Measurements from ENCODE around the gene SERPINA1. TPM values are rescaled to one million over a fixed set of nuclear protein-coding genes. Genes with fewer than 3 reads are reported as not detected.

The SERPINA1 gene
- total RNA-seq, 1 donor from 2014 or later, result 3.7 TPM

- no peak overlapping the region for H3K9ac ChIP-seq (ENCODE audit: low read depth in 1 of 3, low read length in 3 of 3)
- peaks cover 0 to 3% (median 3%) of the 10 kb centered on the region in 3 donors for H3K4me1 ChIP-seq (ENCODE audit: control insufficient read depth in 3 of 3, insufficient read depth in 3 of 3, low read length in 3 of 3)
- no peaks in the 10 kb centered on the region for H3K9me3 ChIP-seq (ENCODE audit: control insufficient read depth in 3 of 3, low read length in 3 of 3)
- peaks cover 0 to 8% (median 0%) of the 10 kb centered on the region in 3 donors for H3K27me3 ChIP-seq (ENCODE audit: control insufficient read depth in 3 of 3, insufficient read depth in 3 of 3, low read length in 3 of 3)
- no peak overlapping the region for H3K4me3 ChIP-seq (ENCODE audit: low read length in 3 of 3)
- no peak overlapping the region for H3K27ac ChIP-seq (ENCODE audit: low read depth, low read length)
- H3K36me3 ChIP-seq (ENCODE audit: control insufficient read depth in 3 of 3, insufficient read depth in 3 of 3, low read length in 3 of 3), result no peaks in the 10 kb centered on the region
Observed at GRCh38 chr14:94385553-94386057, 2.8 kb downstream of the SERPINA1 start.

- H3K4me3 ChIP-seq (ENCODE audit: low read length in 3 of 3), result no peak overlapping the region
- H3K9me3 ChIP-seq (ENCODE audit: control insufficient read depth in 3 of 3, low read length in 3 of 3), result no peaks in the 10 kb centered on the region
- H3K9ac ChIP-seq (ENCODE audit: low read depth in 1 of 3, low read length in 3 of 3), result no peak overlapping the region
- peaks cover 0 to 3% (median 3%) of the 10 kb centered on the region in 3 donors for H3K4me1 ChIP-seq (ENCODE audit: control insufficient read depth in 3 of 3, insufficient read depth in 3 of 3, low read length in 3 of 3)
- no peaks in the 10 kb centered on the region for H3K36me3 ChIP-seq (ENCODE audit: control insufficient read depth in 3 of 3, insufficient read depth in 3 of 3, low read length in 3 of 3)
- H3K27me3 ChIP-seq (ENCODE audit: control insufficient read depth in 3 of 3, insufficient read depth in 3 of 3, low read length in 3 of 3), result peaks cover 0 to 10% (median 1%) of the 10 kb centered on the region in 3 donors
- H3K27ac ChIP-seq (ENCODE audit: low read depth, low read length), result no peak overlapping the region
Observed at GRCh38 chr14:94384342-94384741, 4.1 kb downstream of the SERPINA1 start.

GRCh38 chr14:94383777-94384176 is 4.6 kb downstream of the SERPINA1 start:
- H3K27me3 ChIP-seq (ENCODE audit: control insufficient read depth in 3 of 3, insufficient read depth in 3 of 3, low read length in 3 of 3), result peaks cover 0 to 13% (median 6%) of the 10 kb centered on the region in 3 donors
- H3K27ac ChIP-seq (ENCODE audit: low read depth, low read length), result no peak overlapping the region
- H3K9me3 ChIP-seq (ENCODE audit: control insufficient read depth in 3 of 3, low read length in 3 of 3), result no peaks in the 10 kb centered on the region
- no peaks in the 10 kb centered on the region for H3K36me3 ChIP-seq (ENCODE audit: control insufficient read depth in 3 of 3, insufficient read depth in 3 of 3, low read length in 3 of 3)
- H3K4me3 ChIP-seq (ENCODE audit: low read length in 3 of 3), result no peak overlapping the region
- H3K4me1 ChIP-seq (ENCODE audit: control insufficient read depth in 3 of 3, insufficient read depth in 3 of 3, low read length in 3 of 3), result peaks cover 0 to 3% (median 3%) of the 10 kb centered on the region in 3 donors
- no peak overlapping the region for H3K9ac ChIP-seq (ENCODE audit: low read depth in 1 of 3, low read length in 3 of 3)

GRCh38 chr14:94382716-94383596 is 5.4 kb downstream of the SERPINA1 start:
- Histone ChIP-seq H3K36me3 (ENCODE audit: control insufficient read depth in 3 of 3, insufficient read depth in 3 of 3, low read length in 3 of 3) (no peaks in the 10 kb centered on the region), H3K4me3 (ENCODE audit: low read length in 3 of 3) (no peak overlapping the region), H3K27me3 (ENCODE audit: control insufficient read depth in 3 of 3, insufficient read depth in 3 of 3, low read length in 3 of 3) (peaks cover 0 to 20% (median 11%) of the 10 kb centered on the region in 3 donors), H3K4me1 (ENCODE audit: control insufficient read depth in 3 of 3, insufficient read depth in 3 of 3, low read length in 3 of 3) (peaks cover 0 to 3% (median 3%) of the 10 kb centered on the region in 3 donors), H3K9ac (ENCODE audit: low read depth in 1 of 3, low read length in 3 of 3) (no peak overlapping the region), H3K27ac (ENCODE audit: low read depth, low read length) (no peak overlapping the region), H3K9me3 (ENCODE audit: control insufficient read depth in 3 of 3, low read length in 3 of 3) (no peaks in the 10 kb centered on the region)

GRCh38 chr14:94382099-94382715 is 6.2 kb downstream of the SERPINA1 start:
- H3K27me3 ChIP-seq (ENCODE audit: control insufficient read depth in 3 of 3, insufficient read depth in 3 of 3, low read length in 3 of 3), result peaks cover 0 to 25% (median 12%) of the 10 kb centered on the region in 3 donors

GRCh38 chr14:94381149-94382030 is 7.0 kb downstream of the SERPINA1 start:
- Histone ChIP-seq H3K9ac (ENCODE audit: low read depth in 1 of 3, low read length in 3 of 3) (no peak overlapping the region), H3K4me1 (ENCODE audit: control insufficient read depth in 3 of 3, insufficient read depth in 3 of 3, low read length in 3 of 3) (peaks cover 0 to 3% (median 3%) of the 10 kb centered on the region in 3 donors), H3K9me3 (ENCODE audit: control insufficient read depth in 3 of 3, low read length in 3 of 3) (no peaks in the 10 kb centered on the region), H3K36me3 (ENCODE audit: control insufficient read depth in 3 of 3, insufficient read depth in 3 of 3, low read length in 3 of 3) (no peaks in the 10 kb centered on the region), H3K4me3 (ENCODE audit: low read length in 3 of 3) (no peak overlapping the region), H3K27ac (ENCODE audit: low read depth, low read length) (no peak overlapping the region), H3K27me3 (ENCODE audit: control insufficient read depth in 3 of 3, insufficient read depth in 3 of 3, low read length in 3 of 3) (peaks cover 0 to 29% (median 14%) of the 10 kb centered on the region in 3 donors)

More at GRCh38 chr14:94382099-94382715, 6.2 kb downstream of the SERPINA1 start:
- peaks cover 0 to 3% (median 3%) of the 10 kb centered on the region in 3 donors for H3K4me1 ChIP-seq (ENCODE audit: control insufficient read depth in 3 of 3, insufficient read depth in 3 of 3, low read length in 3 of 3)
- no peak overlapping the region for H3K9ac ChIP-seq (ENCODE audit: low read depth in 1 of 3, low read length in 3 of 3)
- H3K9me3 ChIP-seq (ENCODE audit: control insufficient read depth in 3 of 3, low read length in 3 of 3), result no peaks in the 10 kb centered on the region
- H3K36me3 ChIP-seq (ENCODE audit: control insufficient read depth in 3 of 3, insufficient read depth in 3 of 3, low read length in 3 of 3), result no peaks in the 10 kb centered on the region
- no peak overlapping the region for H3K27ac ChIP-seq (ENCODE audit: low read depth, low read length)
- H3K4me3 ChIP-seq (ENCODE audit: low read length in 3 of 3), result no peak overlapping the region

GRCh38 chr14:94380225-94381148 is 7.9 kb downstream of the SERPINA1 start:
- Histone ChIP-seq H3K9me3 (ENCODE audit: control insufficient read depth in 3 of 3, low read length in 3 of 3) (no peaks in the 10 kb centered on the region), H3K4me1 (ENCODE audit: control insufficient read depth in 3 of 3, insufficient read depth in 3 of 3, low read length in 3 of 3) (peaks cover 0 to 3% (median 3%) of the 10 kb centered on the region in 3 donors), H3K27ac (ENCODE audit: low read depth, low read length) (no peak overlapping the region), H3K4me3 (ENCODE audit: low read length in 3 of 3) (no peak overlapping the region), H3K27me3 (ENCODE audit: control insufficient read depth in 3 of 3, insufficient read depth in 3 of 3, low read length in 3 of 3) (peaks cover 0 to 29% (median 14%) of the 10 kb centered on the region in 3 donors), H3K9ac (ENCODE audit: low read depth in 1 of 3, low read length in 3 of 3) (no peak overlapping the region), H3K36me3 (ENCODE audit: control insufficient read depth in 3 of 3, insufficient read depth in 3 of 3, low read length in 3 of 3) (no peaks in the 10 kb centered on the region)

- Histone ChIP-seq H3K27ac (ENCODE audit: low read depth, low read length) (no peak overlapping the region), H3K9me3 (ENCODE audit: control insufficient read depth in 3 of 3, low read length in 3 of 3) (no peaks in the 10 kb centered on the region), H3K36me3 (ENCODE audit: control insufficient read depth in 3 of 3, insufficient read depth in 3 of 3, low read length in 3 of 3) (no peaks in the 10 kb centered on the region), H3K4me3 (ENCODE audit: low read length in 3 of 3) (no peak overlapping the region), H3K9ac (ENCODE audit: low read depth in 1 of 3, low read length in 3 of 3) (no peak overlapping the region), H3K4me1 (ENCODE audit: control insufficient read depth in 3 of 3, insufficient read depth in 3 of 3, low read length in 3 of 3) (peaks cover 0 to 3% (median 1%) of the 10 kb centered on the region in 3 donors), H3K27me3 (ENCODE audit: control insufficient read depth in 3 of 3, insufficient read depth in 3 of 3, low read length in 3 of 3) (peaks cover 0 to 29% (median 14%) of the 10 kb centered on the region in 3 donors)
Observed at GRCh38 chr14:94379291-94380224, 8.8 kb downstream of the SERPINA1 start.
